HEK293T (cell line): ENCODE measurements around the gene CPNE4.

Experiments
- CTCF ChIA-PET: fragments of 350-600 bp; formaldehyde crosslinking; extraction: SDS; loops from one replicate; lab custom pipeline; 2021; ENCODE audit warnings: antibody characterized with exemption, inconsistent platforms; lab: Yijun Ruan, JAX
- POLR2A ChIA-PET: fragments of 350-600 bp; formaldehyde crosslinking; extraction: SDS; loops from one replicate; lab custom pipeline; 2020; ENCODE audit warnings: antibody characterized with exemption, inconsistent platforms; lab: Yijun Ruan, JAX
- DNase-seq: peaks from one replicate; pipeline ENCODE4 v3.0.0; 2012; ENCODE audit warnings: mixed read lengths; ENCODE audit errors: extremely low spot score
- ARNT ChIP-seq: fragments of 450-650 bp; IDR thresholded peaks from 2 replicates; pipeline ENCODE4 v1.6.1; 2017; ENCODE audit warnings: mild to moderate bottlenecking
- BHLHE40 ChIP-seq: fragments of 450-650 bp; IDR thresholded peaks from 2 replicates; pipeline ENCODE4 v1.6.1; 2016; ENCODE audit warnings: mild to moderate bottlenecking, moderate library complexity, borderline replicate concordance
- CTBP1 ChIP-seq: fragments of 450-650 bp; IDR thresholded peaks from 2 replicates; pipeline ENCODE4 v1.6.1; 2016; ENCODE audit warnings: borderline replicate concordance
- ELF4 ChIP-seq: fragments of 450-650 bp; IDR thresholded peaks from 2 replicates; pipeline ENCODE4 v1.6.1; 2017; ENCODE audit warnings: antibody characterized with exemption
- FOXA1 ChIP-seq: fragments of 450-650 bp; IDR thresholded peaks from 2 replicates; pipeline ENCODE4 v1.6.1; 2016; ENCODE audit warnings: mild to moderate bottlenecking
- FOXK2 ChIP-seq: fragments of 450-650 bp; IDR thresholded peaks from 2 replicates; pipeline ENCODE4 v1.6.1; 2016; ENCODE audit warnings: mild to moderate bottlenecking
- FOXM1 ChIP-seq: fragments of 450-650 bp; IDR thresholded peaks from 2 replicates; pipeline ENCODE4 v1.6.1; 2017; ENCODE audit warnings: mild to moderate bottlenecking, borderline replicate concordance
- HDGF ChIP-seq: fragments of 450-650 bp; IDR thresholded peaks from 2 replicates; pipeline ENCODE4 v1.6.1; 2017; ENCODE audit warnings: antibody characterized with exemption, borderline replicate concordance
- L3MBTL2 ChIP-seq: fragments of 450-650 bp; conservative IDR thresholded peaks from 2 replicates; pipeline ENCODE4 v1.6.1; 2016; ENCODE audit warnings: mild to moderate bottlenecking
- LEF1 ChIP-seq: fragments of 450-650 bp; IDR thresholded peaks from 2 replicates; pipeline ENCODE4 v1.6.1; 2017; ENCODE audit warnings: mild to moderate bottlenecking, borderline replicate concordance
- NFRKB ChIP-seq: fragments of 450-650 bp; IDR thresholded peaks from 2 replicates; pipeline ENCODE4 v1.6.1; 2016; ENCODE audit warnings: mild to moderate bottlenecking, moderate library complexity
- PKNOX1 ChIP-seq: fragments of 450-650 bp; IDR thresholded peaks from 2 replicates; pipeline ENCODE4 v1.6.1; 2016
- SP1 ChIP-seq: fragments of 450-650 bp; IDR thresholded peaks from 2 replicates; pipeline ENCODE4 v1.6.1; 2017
- SUZ12 ChIP-seq: fragments of 450-650 bp; IDR thresholded peaks from 2 replicates; pipeline ENCODE4 v1.6.1; 2016; ENCODE audit warnings: mild to moderate bottlenecking
- TARDBP ChIP-seq: fragments of 450-650 bp; IDR thresholded peaks from 2 replicates; pipeline ENCODE4 v1.6.1; 2016
- ZNF384 ChIP-seq: fragments of 450-650 bp; IDR thresholded peaks from 2 replicates; pipeline ENCODE4 v1.6.1; 2016

Gene CPNE4

GRCh38 chr3:131914090-131914691 is 120.6 kb downstream of the CPNE4 start:
- POLR2A ChIA-PET: no interaction called here
- DNase-seq: no peak

GRCh38 chr3:131912255-131912654 is 122.6 kb downstream of the CPNE4 start:
- POLR2A ChIA-PET: no interaction called here
- DNase-seq: no peak
- no peak for TF ChIP-seq FOXK2
- TF ChIP-seq CTBP1: no peak
- TF ChIP-seq ARNT: no peak
- no peak for TF ChIP-seq LEF1
- TF ChIP-seq NFRKB: no peak
- TF ChIP-seq TARDBP: no peak
- TF ChIP-seq HDGF: no peak
- TF ChIP-seq L3MBTL2: no peak
- no peak for TF ChIP-seq ELF4
- no peak for TF ChIP-seq PKNOX1
- no peak for TF ChIP-seq SP1
- no peak for TF ChIP-seq FOXA1
- no peak for TF ChIP-seq FOXM1
- CTCF ChIA-PET: no interaction called here

More at GRCh38 chr3:131914090-131914691, 120.6 kb downstream of the CPNE4 start:
- CTCF ChIA-PET: no interaction called here
- TF ChIP-seq SUZ12 (no peak), LEF1 (no peak), FOXA1 (no peak)

- TF ChIP-seq CTBP1 (no peak), SP1 (no peak), PKNOX1 (no peak), FOXK2 (no peak), SUZ12 (no peak), TARDBP (no peak), LEF1 (no peak), ZNF384 (no peak), ARNT (no peak), ELF4 (no peak)
- ChIA-PET POLR2A (no interaction called here), CTCF (no interaction called here)
- no peak for DNase-seq
Observed at GRCh38 chr3:131907796-131908195, 127.0 kb downstream of the CPNE4 start.

- TF ChIP-seq CTBP1 (no peak), SUZ12 (no peak), HDGF (no peak), TARDBP (no peak), FOXK2 (no peak), FOXA1 (no peak), PKNOX1 (no peak), SP1 (no peak), NFRKB (no peak), L3MBTL2 (no peak), ARNT (no peak), BHLHE40 (no peak)
- no peak for DNase-seq
- ChIA-PET POLR2A (no interaction called here), CTCF (interaction anchor here (0.7 kb wide), 1 partner anchor 24 kb away, joined by 4 read pairs; no protein-coding TSS in a partner anchor)
Observed at GRCh38 chr3:131903988-131904415, 130.8 kb downstream of the CPNE4 start.

GRCh38 chr3:131901686-131902085 is 133.1 kb downstream of the CPNE4 start:
- CTCF ChIA-PET: no interaction called here
- POLR2A ChIA-PET: no interaction called here
- TF ChIP-seq ARNT (no peak), SP1 (no peak), L3MBTL2 (no peak), NFRKB (no peak), FOXM1 (no peak), FOXK2 (no peak), PKNOX1 (no peak), FOXA1 (no peak), BHLHE40 (no peak), HDGF (no peak), TARDBP (no peak), SUZ12 (no peak), ZNF384 (no peak), CTBP1 (no peak), LEF1 (no peak)
- DNase-seq: no peak

GRCh38 chr3:131900891-131901290 is 133.9 kb downstream of the CPNE4 start:
- ChIA-PET POLR2A (no interaction called here), CTCF (no interaction called here)
- TF ChIP-seq L3MBTL2 (no peak), NFRKB (no peak), SP1 (no peak), ELF4 (no peak), FOXA1 (no peak), ZNF384 (no peak), ARNT (no peak), BHLHE40 (no peak), CTBP1 (no peak), SUZ12 (no peak), FOXK2 (no peak), FOXM1 (no peak), PKNOX1 (no peak), TARDBP (no peak)
- no peak for DNase-seq
